HUES48 (cell line): ENCODE results near the gene AFF3.

ENCODE experiments used
- H3K27ac ChIP-seq: one replicate; pipeline ENCODE4 v1.7.0; 2013; ENCODE audit warnings: low read depth, low read length, inconsistent platforms
- H3K27me3 ChIP-seq: 2 replicates; pipeline ENCODE4 v1.6.1; 2013; ENCODE audit warnings: mild to moderate bottlenecking, low read length; ENCODE audit not compliant: control insufficient read depth, insufficient read depth
- H3K36me3 ChIP-seq: 2 replicates; pipeline ENCODE4 v1.6.1; 2013; ENCODE audit warnings: low read length; ENCODE audit not compliant: control insufficient read depth, insufficient read depth
- H3K4me1 ChIP-seq: 2 replicates; pipeline ENCODE4 v1.6.1; 2013; ENCODE audit warnings: mild to moderate bottlenecking, low read length; ENCODE audit not compliant: control insufficient read depth, insufficient read depth
- H3K4me3 ChIP-seq: 2 replicates; pipeline ENCODE4 v1.5.1; 2013; ENCODE audit warnings: mild to moderate bottlenecking, low read depth, low read length
- H3K9ac ChIP-seq: 2 replicates; pipeline ENCODE4 v1.6.1; 2013; ENCODE audit warnings: mild to moderate bottlenecking, low read depth, low read length, moderate library complexity
- H3K9me3 ChIP-seq: 2 replicates; pipeline ENCODE4 v1.6.1; 2013; ENCODE audit warnings: low read length; ENCODE audit not compliant: control insufficient read depth, insufficient read depth

AFF3 gene

GRCh38 chr2:100041946-100042345 lies 100.4 kb downstream of the AFF3 start:
- Histone ChIP-seq H3K4me1 (peaks cover 3% of the 10 kb centered on the region; the same call in 1 of the 2 replicates), H3K9ac (no peak overlapping the region), H3K9me3 (no peaks in the 10 kb centered on the region), H3K36me3 (no peaks in the 10 kb centered on the region), H3K4me3 (no peak overlapping the region), H3K27me3 (no peaks in the 10 kb centered on the region), H3K27ac (no peak overlapping the region)

- Histone ChIP-seq H3K4me1 (peaks cover 3% of the 10 kb centered on the region; the same call in 1 of the 2 replicates), H3K27me3 (no peaks in the 10 kb centered on the region), H3K9me3 (no peaks in the 10 kb centered on the region), H3K36me3 (no peaks in the 10 kb centered on the region), H3K4me3 (no peak overlapping the region), H3K27ac (no peak overlapping the region), H3K9ac (no peak overlapping the region)
Observed at GRCh38 chr2:100041385-100041784, 101.0 kb downstream of the AFF3 start.

- Histone ChIP-seq H3K27me3 (no peaks in the 10 kb centered on the region), H3K4me3 (no peak overlapping the region), H3K4me1 (peaks cover 3% of the 10 kb centered on the region; the same call in 1 of the 2 replicates), H3K9me3 (no peaks in the 10 kb centered on the region), H3K9ac (no peak overlapping the region), H3K36me3 (no peaks in the 10 kb centered on the region), H3K27ac (no peak overlapping the region)
Observed at GRCh38 chr2:100040906-100041305, 101.5 kb downstream of the AFF3 start.

DNA sequence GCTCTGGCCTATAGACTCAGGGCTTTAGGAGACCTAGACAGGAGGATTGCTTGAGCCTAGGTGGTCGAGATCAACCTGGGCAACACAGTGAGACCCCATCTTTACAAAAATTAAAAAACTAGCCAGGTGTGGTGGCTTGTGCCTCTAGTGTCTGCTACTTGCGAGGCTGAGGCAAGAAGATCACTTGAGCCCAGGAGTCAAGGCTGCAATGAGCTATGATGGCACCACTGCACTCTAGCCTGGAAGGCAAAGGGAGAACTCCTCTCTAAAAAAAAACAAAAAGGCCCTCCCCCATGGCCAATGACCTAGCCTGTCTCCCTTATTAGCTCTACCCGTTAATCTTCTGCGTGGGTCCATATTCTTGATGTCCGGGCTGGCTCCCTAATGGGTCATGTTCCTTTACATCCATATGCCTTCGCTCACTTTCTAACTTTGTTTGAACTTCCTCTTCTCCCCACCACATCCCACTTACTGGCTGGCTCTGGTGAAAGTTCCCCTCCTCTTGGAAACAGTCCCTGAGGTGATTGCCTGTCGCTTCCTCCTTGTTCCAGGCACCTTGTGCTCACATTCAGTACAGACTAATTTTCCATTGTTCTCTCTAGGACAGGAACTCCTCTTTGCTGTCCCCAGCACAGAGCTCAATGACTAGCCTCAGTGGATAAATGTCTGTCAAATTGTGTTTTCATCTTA lies 103.0 kb downstream of the AFF3 start:
- no peak overlapping the region for H3K9ac ChIP-seq
- H3K27ac ChIP-seq = no peak overlapping the region
- H3K9me3 ChIP-seq = no peaks in the 10 kb centered on the region
- H3K4me3 ChIP-seq = no peak overlapping the region
- H3K27me3 ChIP-seq = no peaks in the 10 kb centered on the region
- H3K36me3 ChIP-seq = no peaks in the 10 kb centered on the region
- peaks cover 3% of the 10 kb centered on the region; the same call in 1 of the 2 replicates for H3K4me1 ChIP-seq

GRCh38 chr2:100038011-100038410 lies 104.4 kb downstream of the AFF3 start:
- H3K4me3 ChIP-seq = no peak overlapping the region
- no peak overlapping the region for H3K9ac ChIP-seq
- no peaks in the 10 kb centered on the region for H3K27me3 ChIP-seq
- H3K27ac ChIP-seq = no peak overlapping the region
- H3K9me3 ChIP-seq = no peaks in the 10 kb centered on the region
- no peaks in the 10 kb centered on the region for H3K36me3 ChIP-seq
- H3K4me1 ChIP-seq = peaks cover 3% of the 10 kb centered on the region; the same call in 1 of the 2 replicates

GRCh38 chr2:100036793-100037192 lies 105.6 kb downstream of the AFF3 start:
- Histone ChIP-seq H3K9me3 (no peaks in the 10 kb centered on the region), H3K4me1 (peaks cover 3% of the 10 kb centered on the region; the same call in 1 of the 2 replicates), H3K4me3 (no peak overlapping the region), H3K9ac (no peak overlapping the region), H3K27ac (no peak overlapping the region), H3K36me3 (no peaks in the 10 kb centered on the region), H3K27me3 (no peaks in the 10 kb centered on the region)

GRCh38 chr2:100036026-100036425 lies 106.4 kb downstream of the AFF3 start:
- no peak overlapping the region for H3K27ac ChIP-seq
- H3K9ac ChIP-seq = no peak overlapping the region
- no peaks in the 10 kb centered on the region for H3K4me1 ChIP-seq
- no peak overlapping the region for H3K4me3 ChIP-seq
- H3K9me3 ChIP-seq = no peaks in the 10 kb centered on the region
- no peaks in the 10 kb centered on the region for H3K27me3 ChIP-seq
- H3K36me3 ChIP-seq = no peaks in the 10 kb centered on the region

- no peaks in the 10 kb centered on the region for H3K27me3 ChIP-seq
- H3K9ac ChIP-seq = no peak overlapping the region
- no peak overlapping the region for H3K27ac ChIP-seq
- H3K36me3 ChIP-seq = no peaks in the 10 kb centered on the region
- no peaks in the 10 kb centered on the region for H3K4me1 ChIP-seq
- no peak overlapping the region for H3K4me3 ChIP-seq
- no peaks in the 10 kb centered on the region for H3K9me3 ChIP-seq
Observed at GRCh38 chr2:100034431-100034830, 108.0 kb downstream of the AFF3 start.

DNA sequence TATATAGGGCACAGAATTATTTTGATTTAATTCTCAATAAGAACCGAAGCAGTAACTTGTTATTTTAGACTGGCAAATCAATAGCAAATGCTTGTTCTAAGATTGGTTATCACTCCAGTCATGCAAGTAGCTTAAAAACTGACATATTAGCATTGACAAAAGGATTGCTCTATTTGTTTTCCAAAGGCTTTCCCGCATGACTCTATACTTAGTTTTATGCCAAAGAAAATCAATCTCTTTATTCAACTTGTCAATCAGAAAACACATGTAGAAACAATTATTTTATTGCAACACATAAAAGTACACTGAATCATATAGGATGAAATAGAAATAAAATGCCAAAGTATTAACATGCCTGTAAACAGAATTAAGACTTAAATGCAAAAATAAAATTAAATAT lies 108.4 kb downstream of the AFF3 start:
- H3K4me1 ChIP-seq = no peaks in the 10 kb centered on the region
- no peaks in the 10 kb centered on the region for H3K27me3 ChIP-seq
- no peaks in the 10 kb centered on the region for H3K36me3 ChIP-seq
- no peak overlapping the region for H3K9ac ChIP-seq
- no peak overlapping the region for H3K27ac ChIP-seq
- no peaks in the 10 kb centered on the region for H3K9me3 ChIP-seq
- H3K4me3 ChIP-seq = no peak overlapping the region

DNA sequence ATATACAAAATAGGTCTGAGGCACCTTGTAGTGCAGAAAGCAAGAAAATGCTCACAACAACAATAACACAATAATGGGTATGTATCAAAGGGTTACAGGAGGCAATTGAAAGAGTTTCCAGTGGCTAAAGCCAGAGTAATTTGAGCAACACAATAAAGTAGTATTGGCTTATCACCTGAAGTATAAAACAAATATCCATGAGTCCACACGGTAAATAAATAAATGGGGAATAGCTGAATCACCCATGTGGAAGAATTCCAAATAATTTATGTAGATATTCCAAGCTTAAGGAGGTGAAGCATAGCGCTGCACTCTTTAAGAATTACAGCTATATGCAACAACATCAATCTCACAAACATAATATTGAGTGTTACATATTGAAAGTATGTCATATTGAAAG lies 110.8 kb downstream of the AFF3 start:
- Histone ChIP-seq H3K27ac (no peak overlapping the region), H3K4me1 (no peaks in the 10 kb centered on the region), H3K4me3 (no peak overlapping the region), H3K9me3 (no peaks in the 10 kb centered on the region), H3K27me3 (no peaks in the 10 kb centered on the region), H3K9ac (no peak overlapping the region), H3K36me3 (no peaks in the 10 kb centered on the region)

DNA sequence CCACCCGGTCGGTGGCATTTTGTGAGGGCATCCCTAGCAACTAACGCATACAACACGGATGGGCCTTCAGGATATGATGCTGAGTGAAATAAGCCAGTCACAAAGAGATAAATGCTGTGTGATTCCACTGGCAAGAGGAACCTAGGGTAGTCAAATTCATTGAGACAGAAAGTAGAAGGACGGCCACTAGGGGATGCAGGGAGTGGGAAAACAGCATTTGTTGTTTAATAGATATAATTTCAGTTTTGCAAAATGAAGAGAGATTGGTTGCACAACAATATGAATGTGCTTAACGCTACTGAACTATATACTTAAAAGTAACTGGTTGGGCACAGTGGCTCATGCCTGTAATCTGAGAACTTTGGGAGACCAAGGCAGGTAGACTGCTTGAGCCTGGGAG lies 112.9 kb downstream of the AFF3 start:
- H3K27ac ChIP-seq = no peak overlapping the region
- H3K4me1 ChIP-seq = no peaks in the 10 kb centered on the region
- no peak overlapping the region for H3K9ac ChIP-seq
- H3K36me3 ChIP-seq = no peaks in the 10 kb centered on the region
- H3K27me3 ChIP-seq = no peaks in the 10 kb centered on the region
- H3K4me3 ChIP-seq = no peak overlapping the region
- no peaks in the 10 kb centered on the region for H3K9me3 ChIP-seq
